Omental fat pad (tissue), 4 donors: Measurements from ENCODE around the gene TBK1. TPM values are rescaled to one million over a fixed set of nuclear protein-coding genes. Genes with fewer than 3 reads are reported as not detected.

Source experiments
- ATAC-seq: fragments of 150-250 bp; one replicate; pipeline ENCODE4 v1.9.1; 2016; ENCODE audit warnings: mild to moderate bottlenecking, moderate library complexity; ENCODE audit not compliant: low FRiP score
- DNase-seq: peaks from one replicate; pipeline ENCODE4 v3.0.0-alpha.2; 2019; ENCODE audit warnings: low spot score
- CTCF ChIP-seq, 3 donors: fragments of 450-650 bp; IDR thresholded peaks; one replicate each; pipeline ENCODE4 v1.5.1; 2016 to 2017; ENCODE audit warnings: antibody characterized with exemption in 3 of 3, mild to moderate bottlenecking in 3 of 3, moderate library complexity in 2 of 3
- total RNA-seq, 4 donors: library from RNA; depleted of rRNA; stranded (reverse); fragments of >200 nt; gene quantifications; one replicate each; pipeline ENCODE4 v1.1.0, GENCODE V29; 2016

TBK1 gene
- total RNA-seq, 4 donors from 2014 or later = 20.4 to 33.9 (median 27.4) TPM

GRCh38 chr12:64470495-64470894 lies 18.6 kb downstream of the TBK1 start:
- ATAC-seq = no peak
- no peak for TF ChIP-seq CTCF (IDR thresholded peaks at IDR 0.05)
- no peak for DNase-seq

- DNase-seq (no peak), ATAC-seq (no peak)
- TF ChIP-seq CTCF (IDR thresholded peaks at IDR 0.05) = no peak
Observed at GRCh38 chr12:64473176-64473575, 21.3 kb downstream of the TBK1 start.

- no peak for TF ChIP-seq CTCF (IDR thresholded peaks at IDR 0.05)
- ATAC-seq (no peak), DNase-seq (no peak)
Observed at GRCh38 chr12:64475518-64475917, 23.6 kb downstream of the TBK1 start.

- ATAC-seq (no peak), DNase-seq (no peak)
- no peak for TF ChIP-seq CTCF (IDR thresholded peaks at IDR 0.05)
Observed at GRCh38 chr12:64476844-64477243, 24.9 kb downstream of the TBK1 start.

- no peak for TF ChIP-seq CTCF (IDR thresholded peaks at IDR 0.05)
- ATAC-seq = no peak
- no peak for DNase-seq
Observed at GRCh38 chr12:64478661-64479060, 26.7 kb downstream of the TBK1 start.

- ATAC-seq (no peak), DNase-seq (no peak)
- no peak for TF ChIP-seq CTCF (IDR thresholded peaks at IDR 0.05)
Observed at GRCh38 chr12:64480148-64480547, 28.2 kb downstream of the TBK1 start.

- DNase-seq = no peak
- no peak for TF ChIP-seq CTCF (IDR thresholded peaks at IDR 0.05)
- ATAC-seq = no peak
Observed at GRCh38 chr12:64486657-64487056, 34.7 kb downstream of the TBK1 start.
